HUES48 (cell line): ENCODE data around the gene RNF34.

ENCODE experiments used
- H3K27ac ChIP-seq: one replicate; pipeline ENCODE4 v1.7.0; 2013; ENCODE audit warnings: low read depth, low read length, inconsistent platforms
- H3K27me3 ChIP-seq: 2 replicates; pipeline ENCODE4 v1.6.1; 2013; ENCODE audit warnings: mild to moderate bottlenecking, low read length; ENCODE audit not compliant: control insufficient read depth, insufficient read depth
- H3K36me3 ChIP-seq: 2 replicates; pipeline ENCODE4 v1.6.1; 2013; ENCODE audit warnings: low read length; ENCODE audit not compliant: control insufficient read depth, insufficient read depth
- H3K4me1 ChIP-seq: 2 replicates; pipeline ENCODE4 v1.6.1; 2013; ENCODE audit warnings: mild to moderate bottlenecking, low read length; ENCODE audit not compliant: control insufficient read depth, insufficient read depth
- H3K4me3 ChIP-seq: 2 replicates; pipeline ENCODE4 v1.5.1; 2013; ENCODE audit warnings: mild to moderate bottlenecking, low read depth, low read length
- H3K9ac ChIP-seq: 2 replicates; pipeline ENCODE4 v1.6.1; 2013; ENCODE audit warnings: mild to moderate bottlenecking, low read depth, low read length, moderate library complexity
- H3K9me3 ChIP-seq: 2 replicates; pipeline ENCODE4 v1.6.1; 2013; ENCODE audit warnings: low read length; ENCODE audit not compliant: control insufficient read depth, insufficient read depth

RNF34 gene

DNA sequence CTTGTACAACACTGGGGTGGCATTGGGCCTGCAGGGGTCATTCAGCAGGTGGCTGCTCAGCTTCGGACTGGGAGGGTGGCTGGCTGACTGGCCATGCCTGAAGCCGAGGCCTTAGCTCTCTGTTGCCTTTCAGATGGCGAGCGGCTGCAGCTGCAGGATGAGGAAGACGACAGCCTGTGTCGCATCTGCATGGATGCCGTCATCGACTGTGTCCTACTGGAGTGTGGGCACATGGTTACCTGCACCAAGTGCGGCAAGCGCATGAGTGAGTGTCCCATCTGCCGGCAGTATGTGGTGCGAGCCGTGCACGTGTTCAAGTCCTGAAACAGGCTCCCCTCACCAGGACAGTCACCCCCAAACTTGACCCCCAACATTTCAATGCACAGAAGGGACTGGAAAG lies 23.3 kb downstream of the RNF34 start:
- Histone ChIP-seq H3K9me3 (no peaks in the 10 kb centered on the region), H3K4me3 (no peak overlapping the region), H3K36me3 (peaks cover 99% of the 10 kb centered on the region), H3K4me1 (no peaks in the 10 kb centered on the region), H3K27ac (no peak overlapping the region), H3K9ac (no peak overlapping the region; the same call in 1 of the 2 replicates), H3K27me3 (no peaks in the 10 kb centered on the region)

DNA sequence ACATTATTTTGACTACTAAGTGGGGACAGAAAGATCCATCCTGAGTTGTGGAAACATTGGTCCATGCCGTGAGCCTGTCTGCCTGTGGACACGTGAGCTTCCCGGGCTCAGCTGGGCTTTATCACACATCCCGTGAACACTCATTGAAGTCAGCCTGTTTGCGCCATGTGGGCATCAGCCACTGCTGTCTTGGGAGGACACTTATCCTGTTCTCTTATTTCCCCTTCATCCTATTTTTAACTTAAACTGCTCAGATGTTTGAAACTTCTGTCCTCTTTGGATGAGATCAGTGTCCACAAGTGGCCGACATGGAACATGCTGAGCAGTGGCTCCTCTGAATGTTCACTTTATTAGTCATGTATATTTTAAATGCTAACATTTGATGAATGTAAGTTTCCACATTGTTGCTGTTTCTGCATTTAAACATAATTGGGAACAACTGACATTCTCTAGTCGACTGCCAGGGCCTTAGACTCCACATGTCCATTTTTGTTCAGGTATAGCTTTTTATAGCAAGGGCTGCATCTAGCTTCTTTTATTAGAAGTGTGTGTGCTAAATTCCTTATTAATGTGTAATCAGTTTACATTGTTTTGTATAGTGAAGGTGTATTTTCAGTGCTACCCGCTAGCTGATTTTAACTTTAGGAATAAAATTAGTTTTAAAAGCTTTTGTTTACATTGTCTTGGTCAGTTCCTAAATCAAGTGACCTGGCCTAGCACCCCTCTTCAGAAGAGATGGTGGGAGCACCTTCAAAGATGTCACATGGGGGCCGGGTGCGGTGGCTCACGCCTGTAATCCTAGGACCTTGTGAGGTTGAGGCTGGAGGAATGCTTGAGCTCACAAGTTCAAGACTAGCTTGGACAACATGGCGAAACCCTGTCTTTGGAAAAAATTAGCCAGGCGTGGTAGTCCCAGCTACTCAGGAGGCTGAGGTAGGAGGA lies 24.0 kb downstream of the RNF34 start:
- Histone ChIP-seq H3K27me3 (no peaks in the 10 kb centered on the region), H3K9ac (no peak overlapping the region), H3K9me3 (no peaks in the 10 kb centered on the region), H3K4me1 (no peaks in the 10 kb centered on the region), H3K27ac (no peak overlapping the region), H3K36me3 (peaks cover 99% of the 10 kb centered on the region), H3K4me3 (no peak overlapping the region)

DNA sequence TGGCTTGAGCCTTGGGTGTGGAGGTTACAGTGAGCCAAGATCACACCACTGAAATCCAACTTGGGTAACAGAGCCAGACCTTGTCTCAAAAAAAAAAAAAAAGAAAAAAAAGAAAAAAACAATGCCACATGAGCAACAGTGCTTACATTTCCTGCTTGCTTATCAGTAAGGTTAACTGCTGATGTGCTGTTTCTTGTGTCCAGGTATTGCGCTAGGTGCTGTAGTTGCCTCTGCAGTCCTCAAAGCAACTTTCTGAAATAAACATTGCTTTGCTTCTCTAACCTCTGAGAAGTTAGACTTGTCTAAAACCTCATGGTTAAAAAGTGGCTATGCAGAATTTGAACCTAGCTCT lies 24.7 kb downstream of the RNF34 start:
- Histone ChIP-seq H3K9me3 (no peaks in the 10 kb centered on the region), H3K4me1 (no peaks in the 10 kb centered on the region), H3K27ac (no peak overlapping the region), H3K4me3 (no peak overlapping the region), H3K36me3 (peaks cover 99% of the 10 kb centered on the region), H3K27me3 (no peaks in the 10 kb centered on the region), H3K9ac (no peak overlapping the region)

DNA sequence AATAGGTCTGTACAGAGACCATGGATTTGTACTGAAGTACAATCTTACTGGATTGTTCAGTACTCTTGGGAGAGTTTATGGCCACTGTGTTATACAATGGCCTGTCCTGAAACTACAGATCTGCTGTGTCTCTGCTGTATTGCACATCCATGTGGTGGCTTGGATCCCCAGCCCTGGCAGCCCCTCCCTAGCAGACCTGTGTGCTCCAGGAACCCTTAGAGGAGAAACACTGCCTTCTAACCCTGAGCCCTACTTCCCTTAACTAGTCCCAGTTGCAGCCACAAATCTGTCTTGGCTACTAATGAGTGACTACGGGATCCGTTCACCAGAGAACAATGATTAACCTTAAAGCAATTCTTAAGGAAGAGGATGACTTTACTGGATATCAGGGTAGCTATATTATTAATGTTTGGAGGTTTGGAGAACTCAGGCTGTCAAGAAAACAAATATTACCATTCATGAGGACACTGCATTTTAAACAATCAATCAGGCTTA lies 27.7 kb downstream of the RNF34 start:
- no peak overlapping the region for H3K4me3 ChIP-seq
- H3K9ac ChIP-seq, result no peak overlapping the region
- no peaks in the 10 kb centered on the region for H3K9me3 ChIP-seq
- H3K36me3 ChIP-seq, result peaks cover 98% of the 10 kb centered on the region
- H3K27me3 ChIP-seq, result no peaks in the 10 kb centered on the region
- no peak overlapping the region for H3K27ac ChIP-seq
- no peaks in the 10 kb centered on the region for H3K4me1 ChIP-seq

DNA sequence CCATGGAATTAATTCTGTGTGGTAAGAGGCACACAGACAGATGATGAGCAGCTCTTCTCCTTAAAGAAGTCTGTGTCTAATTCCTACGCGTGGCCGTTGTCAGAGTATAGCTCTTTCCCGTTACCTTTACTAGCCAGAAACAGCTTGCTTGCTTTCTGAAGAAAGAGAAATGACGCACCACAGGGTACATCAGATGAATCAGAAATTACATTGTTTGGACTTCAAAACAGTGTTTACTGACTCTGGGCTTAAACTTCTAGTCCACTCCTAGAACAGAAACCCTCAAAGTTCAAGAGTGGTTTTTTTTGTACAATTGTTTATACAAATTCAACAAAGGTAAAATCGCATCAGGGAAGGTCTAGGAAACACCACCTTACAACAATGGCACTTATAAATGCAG lies 29.0 kb downstream of the RNF34 start:
- Histone ChIP-seq H3K4me1 (no peaks in the 10 kb centered on the region), H3K9ac (no peak overlapping the region), H3K27me3 (no peaks in the 10 kb centered on the region), H3K27ac (no peak overlapping the region), H3K9me3 (no peaks in the 10 kb centered on the region), H3K4me3 (no peak overlapping the region), H3K36me3 (peaks cover 98% of the 10 kb centered on the region)

DNA sequence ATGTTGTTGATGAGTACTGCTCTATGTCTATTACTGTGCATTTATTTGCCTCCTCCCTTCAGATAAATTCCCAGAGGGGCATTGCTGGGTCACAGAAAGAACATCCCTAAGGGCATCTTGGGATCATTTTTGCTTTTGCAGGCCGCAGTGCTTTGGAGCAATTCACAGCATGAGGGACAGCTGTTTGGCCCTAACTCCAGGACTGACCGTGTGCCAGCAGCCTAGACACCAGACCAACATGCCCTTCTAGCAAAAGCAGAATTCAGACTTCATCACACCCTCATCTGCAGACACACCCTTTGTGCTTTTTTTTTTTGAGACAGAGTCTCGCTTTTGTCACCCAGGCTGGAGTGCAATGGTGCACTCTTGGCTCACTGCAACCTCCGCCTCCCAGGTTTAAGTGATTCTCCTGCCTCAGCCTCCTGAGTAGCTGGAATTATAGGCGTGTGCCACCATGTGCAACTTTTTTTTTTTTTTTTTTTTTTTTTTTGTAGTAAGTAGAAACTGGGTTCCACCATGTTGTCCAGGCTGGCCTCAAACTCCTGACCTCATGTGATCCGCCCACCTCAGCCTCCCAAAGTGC lies 31.0 kb downstream of the RNF34 start:
- Histone ChIP-seq H3K4me3 (no peak overlapping the region), H3K27ac (no peak overlapping the region), H3K27me3 (no peaks in the 10 kb centered on the region), H3K36me3 (peaks cover 92% of the 10 kb centered on the region), H3K9ac (no peak overlapping the region), H3K9me3 (no peaks in the 10 kb centered on the region), H3K4me1 (no peaks in the 10 kb centered on the region)

DNA sequence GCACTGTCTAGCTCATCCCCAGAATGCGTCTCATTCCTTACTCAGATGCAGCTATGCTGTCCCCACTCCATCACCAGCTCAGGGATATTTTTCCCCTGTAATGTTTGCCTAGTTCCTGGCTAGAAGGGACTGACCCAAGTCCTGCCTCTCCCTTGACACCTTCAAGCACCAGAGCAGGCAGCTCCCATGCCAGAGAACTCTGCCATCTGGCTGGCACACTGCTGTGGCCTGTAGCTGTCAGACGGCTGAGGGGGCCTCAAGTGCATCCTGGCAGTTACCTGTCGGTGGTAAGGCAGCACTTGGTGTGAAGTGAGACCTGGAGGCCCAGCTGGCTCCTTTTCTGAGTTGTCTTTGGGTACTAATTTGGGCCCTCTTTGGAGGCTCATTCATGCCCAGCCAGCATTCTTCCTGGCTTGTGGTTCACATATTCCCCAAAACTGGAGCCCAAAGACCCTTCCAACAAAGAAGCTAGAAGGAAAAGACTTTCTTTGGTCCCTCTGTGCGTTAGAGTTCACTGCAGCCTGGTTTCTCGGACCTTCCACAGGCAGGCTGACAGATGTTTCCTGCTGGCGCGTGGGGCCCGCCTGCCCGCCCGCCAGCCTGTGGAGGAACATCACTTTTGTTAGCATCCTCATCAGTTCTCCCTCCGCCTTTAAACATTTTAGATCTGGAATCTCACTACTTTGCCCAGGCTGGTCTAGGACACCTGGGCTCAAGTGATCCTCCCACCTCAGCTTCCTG lies 33.0 kb downstream of the RNF34 start:
- Histone ChIP-seq H3K27ac (no peak overlapping the region), H3K27me3 (no peaks in the 10 kb centered on the region), H3K9me3 (no peaks in the 10 kb centered on the region), H3K36me3 (peaks cover 90% of the 10 kb centered on the region), H3K4me1 (no peaks in the 10 kb centered on the region), H3K4me3 (no peak overlapping the region), H3K9ac (no peak overlapping the region)

DNA sequence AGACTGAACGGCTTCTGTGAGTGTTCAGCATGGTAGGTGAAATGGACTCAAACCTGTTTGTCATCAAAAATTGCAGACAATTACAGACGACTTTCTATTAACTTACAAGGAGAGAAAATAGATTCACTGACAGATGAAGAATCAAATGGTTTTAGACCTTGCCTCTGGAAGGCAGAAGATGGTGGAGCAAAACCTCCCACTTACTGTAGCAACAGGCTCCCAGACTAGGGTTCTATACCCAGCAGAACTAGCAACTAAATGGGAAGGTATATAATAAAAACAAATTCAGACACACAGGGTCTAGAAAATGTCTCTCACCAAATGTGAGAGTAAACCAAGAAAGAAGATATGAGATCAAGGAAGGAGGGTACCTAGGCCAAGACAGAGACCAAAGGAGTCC lies 36.8 kb downstream of the RNF34 start:
- Histone ChIP-seq H3K9me3 (no peaks in the 10 kb centered on the region), H3K4me3 (no peak overlapping the region), H3K4me1 (no peaks in the 10 kb centered on the region), H3K9ac (no peak overlapping the region), H3K27ac (no peak overlapping the region), H3K27me3 (no peaks in the 10 kb centered on the region), H3K36me3 (peaks cover 88% of the 10 kb centered on the region)

DNA sequence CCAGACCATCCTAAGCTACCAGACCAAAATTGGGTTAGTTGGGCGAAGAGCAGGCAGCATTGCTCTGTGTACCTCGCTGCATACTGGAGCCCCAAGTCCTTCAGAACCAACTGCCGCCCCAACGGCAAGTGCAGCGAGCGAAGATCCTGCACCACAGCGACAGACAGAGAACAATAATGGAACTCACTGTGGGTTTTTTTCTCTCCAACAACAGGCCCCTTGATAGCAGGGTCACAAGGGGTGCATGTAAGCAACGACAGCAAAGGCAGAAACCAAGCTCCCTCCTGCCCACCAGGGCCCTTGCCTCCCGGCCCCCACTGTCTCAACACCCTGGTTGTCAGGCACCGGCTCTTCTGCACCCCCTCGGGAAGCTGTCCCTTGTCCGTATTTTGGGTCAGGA lies 39.0 kb downstream of the RNF34 start:
- Histone ChIP-seq H3K4me3 (no peak overlapping the region), H3K4me1 (no peaks in the 10 kb centered on the region), H3K9me3 (no peaks in the 10 kb centered on the region), H3K9ac (no peak overlapping the region), H3K27ac (no peak overlapping the region), H3K27me3 (no peaks in the 10 kb centered on the region), H3K36me3 (peaks cover 82% of the 10 kb centered on the region)

DNA sequence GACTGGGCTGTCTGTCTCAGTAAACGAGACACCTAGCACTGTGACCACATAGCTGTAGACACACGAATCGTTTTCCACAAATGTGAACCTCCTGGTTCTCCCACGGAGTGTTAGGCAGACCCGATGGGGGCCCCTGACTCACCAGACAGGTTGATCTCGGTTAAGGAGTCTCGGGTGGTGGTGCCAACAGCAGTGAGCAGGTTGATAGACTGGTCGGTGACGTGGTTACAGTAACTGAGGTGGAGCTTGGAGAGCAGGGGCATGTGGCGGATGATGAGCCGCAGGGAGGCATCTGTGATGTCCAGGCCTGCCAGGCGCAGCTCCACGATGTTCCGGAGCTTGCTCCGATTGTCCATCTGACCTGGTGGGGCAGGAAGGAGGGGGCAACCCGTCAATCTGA lies 39.8 kb downstream of the RNF34 start:
- no peak overlapping the region for H3K27ac ChIP-seq
- H3K9me3 ChIP-seq, result no peaks in the 10 kb centered on the region
- H3K4me1 ChIP-seq, result no peaks in the 10 kb centered on the region
- no peak overlapping the region for H3K9ac ChIP-seq
- H3K27me3 ChIP-seq, result no peaks in the 10 kb centered on the region
- no peak overlapping the region for H3K4me3 ChIP-seq
- peaks cover 87% of the 10 kb centered on the region for H3K36me3 ChIP-seq

DNA sequence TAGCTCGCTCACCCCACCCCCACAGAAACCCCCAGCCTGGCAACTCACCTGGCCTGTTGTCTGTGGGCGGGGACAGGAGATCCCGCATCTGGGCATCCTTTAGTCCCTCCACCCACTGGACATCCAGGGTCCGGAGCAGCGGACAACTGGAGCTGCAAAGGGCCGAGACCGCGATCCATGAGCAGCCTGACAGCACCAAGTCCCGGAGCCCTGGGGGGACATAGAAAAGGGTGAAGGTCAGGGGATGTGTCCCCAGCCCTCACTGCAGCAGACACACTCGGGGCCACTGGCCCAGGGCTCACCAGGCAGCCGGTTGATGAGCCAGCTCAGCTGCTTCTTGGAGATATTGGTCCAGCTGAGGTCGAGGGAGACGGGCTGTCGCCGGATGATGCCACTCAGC lies 40.9 kb downstream of the RNF34 start:
- Histone ChIP-seq H3K27me3 (no peaks in the 10 kb centered on the region), H3K4me1 (no peaks in the 10 kb centered on the region), H3K9ac (no peak overlapping the region), H3K9me3 (no peaks in the 10 kb centered on the region), H3K4me3 (no peak overlapping the region), H3K36me3 (peaks cover 86% of the 10 kb centered on the region), H3K27ac (no peak overlapping the region)
